ENCODE results near the gene ENOX1.

ENOX1 gene

DNA sequence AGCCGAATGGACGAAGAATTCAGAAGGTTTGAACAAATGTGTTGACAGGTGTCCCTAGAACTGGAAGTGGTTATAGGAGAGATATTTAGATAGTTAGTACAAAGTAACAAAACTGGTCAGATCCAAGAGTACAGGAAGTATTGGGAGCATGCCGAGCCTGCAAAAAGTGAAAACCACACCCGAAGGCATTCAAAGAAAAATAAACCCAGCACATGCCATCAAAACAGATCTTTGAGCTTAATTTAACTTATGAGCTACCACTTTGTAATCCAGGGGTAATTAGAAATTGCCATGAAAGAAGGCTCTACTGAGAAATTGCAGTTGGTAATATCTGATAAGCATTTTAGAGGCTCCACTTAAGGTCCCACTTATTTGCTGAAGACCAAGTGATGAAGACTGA lies 549.2 kb downstream of the ENOX1 start:
- no peak for DNase-seq

DNA sequence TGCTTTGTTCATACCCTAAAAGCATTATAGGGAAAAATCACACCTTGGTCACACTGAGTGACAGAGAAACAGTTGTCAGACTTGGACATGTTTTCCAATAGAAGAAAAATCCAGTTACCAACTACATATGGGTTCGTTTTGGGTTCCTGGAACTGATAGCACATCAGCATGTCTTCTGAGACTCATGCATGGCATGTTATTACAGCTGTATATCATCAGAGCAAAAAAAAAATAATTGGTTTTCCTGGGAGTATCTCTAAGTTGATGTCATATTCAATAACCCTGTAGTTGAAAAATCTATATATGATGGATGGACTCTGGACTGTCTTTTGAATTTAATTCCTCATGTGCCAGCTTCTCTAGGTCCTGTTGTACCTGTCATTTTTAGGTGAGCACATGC lies 551.7 kb downstream of the ENOX1 start:
- DNase-seq: no peak

DNA sequence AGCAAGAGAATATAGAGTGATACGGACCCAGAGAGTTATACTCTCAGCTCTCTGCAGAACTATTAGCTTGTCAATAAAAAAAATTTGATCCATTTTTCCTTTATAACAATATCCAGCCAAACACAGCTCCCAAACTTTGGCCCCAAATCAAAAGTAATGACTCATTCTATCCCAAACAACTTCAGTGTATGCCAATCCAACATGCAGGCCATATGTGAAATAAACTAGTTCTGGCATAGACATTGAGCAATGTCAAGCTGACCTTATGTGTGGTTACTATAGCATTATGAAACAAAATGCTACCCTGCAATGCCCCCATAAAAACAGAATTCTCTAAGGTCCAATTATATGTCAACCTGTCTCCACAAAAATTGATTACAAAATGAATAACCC lies 553.9 kb downstream of the ENOX1 start:
- DNase-seq: no peak

DNA sequence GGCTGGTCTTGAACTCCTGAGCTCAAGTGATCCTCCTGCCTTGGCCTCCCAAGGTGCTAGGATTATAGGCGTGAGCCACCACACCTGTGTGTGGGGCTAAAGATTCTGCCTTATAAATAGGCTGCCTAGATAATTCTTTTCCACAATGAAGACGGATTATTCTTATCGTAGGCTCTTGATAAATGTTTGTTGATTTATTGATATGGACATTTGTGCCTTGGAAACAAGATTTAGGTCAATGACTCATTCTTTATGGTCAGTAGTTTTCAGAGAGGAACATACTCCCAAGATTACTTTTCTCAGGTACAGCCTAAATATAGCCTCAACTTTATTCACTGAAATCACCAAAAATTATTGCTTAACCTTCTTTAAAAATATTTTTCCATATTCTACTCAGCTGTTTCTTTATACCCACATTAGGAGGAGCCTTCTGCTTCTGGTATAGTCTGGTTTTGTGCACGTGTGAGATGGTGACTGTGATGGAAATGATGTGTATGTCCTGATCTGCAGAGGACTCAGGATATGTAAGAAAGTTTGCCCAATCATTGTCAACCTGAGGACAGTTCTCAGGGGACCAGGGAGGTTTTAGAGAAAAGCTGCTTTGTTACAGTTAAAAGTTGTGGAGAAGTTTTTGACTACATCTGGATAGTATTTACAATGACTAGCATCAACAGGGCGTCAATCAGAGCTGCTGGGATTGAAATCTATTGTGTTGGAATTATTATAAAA lies 554.5 kb downstream of the ENOX1 start:
- no peak for DNase-seq

DNA sequence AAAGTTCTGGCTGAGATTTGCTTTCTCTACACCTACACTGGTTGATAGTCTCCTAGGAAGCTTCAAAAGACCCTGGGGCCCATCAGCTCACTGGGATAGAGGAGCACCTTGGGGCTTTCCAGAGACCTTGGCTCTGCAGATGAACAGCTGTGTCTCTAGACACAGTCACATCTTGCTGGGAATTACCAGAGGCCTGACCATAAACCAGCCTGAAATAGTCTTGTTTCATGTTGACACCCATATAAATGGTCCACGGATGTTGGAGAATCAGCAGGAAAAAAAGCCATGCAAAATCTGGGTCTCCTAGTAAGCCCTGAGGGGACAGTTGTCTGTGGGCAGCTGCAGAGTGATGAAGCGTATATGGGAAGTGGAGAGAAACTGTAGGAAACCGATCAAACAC lies 555.8 kb downstream of the ENOX1 start:
- no peak for DNase-seq

DNA sequence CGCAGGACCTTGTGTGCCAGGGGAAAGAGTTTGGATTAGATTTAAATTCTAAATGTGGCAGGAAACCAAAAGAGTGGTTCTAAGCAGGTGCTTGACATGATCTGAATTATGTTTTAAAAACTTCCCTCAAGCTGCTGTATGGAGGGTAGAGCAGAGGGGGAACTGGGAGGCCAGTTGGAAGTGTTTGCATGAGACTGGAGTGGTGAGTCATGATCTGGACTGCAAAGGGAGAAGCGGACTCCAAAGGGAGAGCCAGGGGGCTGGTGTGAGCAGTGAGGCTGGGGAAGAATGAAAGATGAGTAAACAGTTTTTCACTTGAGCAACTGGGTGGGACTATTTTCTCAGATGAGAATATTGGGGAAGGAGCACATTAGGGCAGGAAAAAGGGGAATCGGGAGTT lies 557.3 kb downstream of the ENOX1 start:
- peak in 1 of 2 donors; percentile 27 for DNase-seq

DNA sequence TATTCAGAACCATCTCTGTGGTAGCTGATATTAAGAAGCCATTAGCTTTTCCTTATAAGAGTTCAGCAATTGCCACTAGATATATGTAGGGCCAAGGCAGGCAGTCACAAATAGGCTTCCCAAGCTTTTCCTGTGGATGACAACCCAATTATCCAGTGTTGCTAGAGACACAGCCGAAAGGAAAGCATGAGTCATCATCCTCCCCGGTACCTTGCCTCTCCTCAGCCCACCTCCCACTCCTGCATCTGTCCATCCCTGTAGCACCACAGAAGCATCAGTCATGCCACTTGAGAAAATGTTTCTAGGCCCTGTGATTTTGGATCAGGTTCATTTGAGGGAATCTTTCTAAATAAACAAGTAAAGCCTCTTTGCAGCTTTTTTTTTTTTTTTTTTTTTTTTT lies 559.1 kb downstream of the ENOX1 start:
- no peak for DNase-seq

DNA sequence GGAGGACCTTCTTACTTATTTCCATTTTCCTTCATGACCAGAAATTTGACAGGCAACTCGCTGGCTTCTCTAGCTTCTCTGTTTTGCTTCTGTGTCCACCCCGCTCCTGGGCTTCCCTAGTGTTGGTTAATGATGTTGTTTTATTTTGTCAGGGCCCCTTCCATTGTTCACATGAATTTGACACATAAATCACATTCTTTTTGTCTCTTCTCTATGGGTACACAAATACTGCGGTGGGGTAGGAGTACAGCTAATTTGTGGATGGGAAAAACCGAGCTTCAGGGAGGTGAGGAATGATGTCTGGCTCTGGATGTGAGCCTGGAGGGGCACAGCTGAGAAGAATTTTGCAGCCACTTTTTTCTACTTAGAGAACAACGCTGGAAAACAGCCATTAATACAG lies 563.6 kb downstream of the ENOX1 start:
- no peak for DNase-seq

DNA sequence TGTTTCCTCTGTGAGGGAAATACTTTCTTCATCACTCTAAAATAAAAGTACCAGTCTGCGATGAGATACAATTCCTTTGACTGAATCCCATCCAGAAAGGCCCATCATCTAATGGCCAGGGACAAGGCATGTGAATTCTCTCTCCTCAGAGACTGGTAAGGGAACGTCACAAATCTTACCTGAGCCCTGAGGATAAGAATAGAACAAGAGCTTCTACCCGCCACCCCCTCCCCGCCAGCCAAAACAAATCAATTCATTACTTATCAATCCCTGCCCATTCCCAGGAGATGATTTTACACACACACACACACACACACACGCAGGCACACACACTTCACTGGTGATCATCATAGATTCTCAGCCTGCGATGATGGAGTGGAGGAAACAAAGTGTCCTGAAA lies 564.7 kb downstream of the ENOX1 start:
- DNase-seq: no peak

DNA sequence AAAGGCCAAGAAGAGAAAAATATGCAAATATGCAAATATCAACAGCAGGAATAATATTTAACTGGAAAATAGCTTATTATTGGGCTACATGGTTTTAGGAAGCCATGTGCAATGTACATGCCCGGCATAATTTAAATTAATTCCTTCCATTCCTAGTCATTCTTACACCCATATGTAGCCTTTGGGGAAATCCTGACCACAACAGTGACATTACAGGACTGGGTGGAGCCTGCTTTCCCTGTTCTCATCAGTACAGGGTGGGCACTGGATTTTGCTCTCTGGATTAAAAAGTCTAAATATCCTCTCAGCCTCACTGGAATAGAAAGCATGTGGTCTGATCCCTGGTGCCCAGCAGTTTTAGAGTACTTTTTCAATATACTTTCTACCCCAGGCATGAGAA lies 565.2 kb downstream of the ENOX1 start:
- DNase-seq: no peak

DNA sequence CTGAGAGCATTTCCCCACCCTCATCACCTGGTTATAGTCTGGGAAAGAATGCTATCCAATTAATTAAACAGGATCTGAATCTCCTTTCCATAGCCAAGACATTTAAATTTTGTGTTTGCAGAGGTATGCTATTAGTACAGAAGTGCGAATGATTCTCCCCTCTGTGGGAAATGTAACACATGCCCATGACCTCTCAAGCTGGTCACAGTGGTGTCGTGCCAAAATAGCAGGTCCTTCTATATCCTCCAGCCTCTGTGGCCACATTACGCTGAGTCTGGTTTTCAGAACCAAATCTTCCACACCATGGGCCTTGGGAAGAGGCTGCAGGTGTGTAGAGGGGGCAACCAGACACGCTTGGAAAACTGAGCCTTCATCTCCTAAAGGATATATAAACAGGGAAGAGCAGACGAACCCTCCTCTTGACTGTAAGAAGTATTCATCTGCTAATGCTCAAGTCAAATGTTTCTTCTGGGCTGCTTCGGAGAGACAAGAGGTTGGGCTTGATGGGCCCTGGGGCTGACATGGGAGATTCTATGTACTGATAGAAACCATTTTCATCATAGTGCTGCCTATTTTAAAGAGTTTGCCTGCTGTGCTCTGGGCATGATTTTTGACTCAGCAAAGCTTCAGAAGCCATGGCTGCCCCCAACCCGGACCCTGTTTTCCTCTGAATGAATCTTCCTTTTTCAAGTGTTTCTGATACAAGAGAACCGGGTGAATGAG lies 565.7 kb downstream of the ENOX1 start:
- DNase-seq: no peak

DNA sequence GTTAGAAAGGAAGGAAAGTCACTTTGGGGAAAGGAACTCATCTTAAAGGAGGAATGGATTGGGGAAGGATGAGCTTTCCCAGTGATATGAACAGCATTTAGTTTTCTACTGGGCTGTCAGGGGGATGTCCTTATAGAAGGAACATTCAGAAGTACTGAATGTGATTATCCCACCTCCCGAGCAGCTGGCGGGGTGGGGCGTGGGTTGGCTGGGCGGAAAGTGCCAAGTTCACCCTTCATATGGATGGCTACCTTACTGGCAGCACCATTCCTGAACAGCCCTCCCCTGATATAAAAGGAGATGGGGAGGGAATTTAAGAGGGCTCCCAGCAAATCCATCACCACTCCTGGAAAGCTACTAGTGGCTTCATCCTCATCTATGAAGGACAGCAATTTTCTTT lies 572.6 kb downstream of the ENOX1 start:
- DNase-seq: no peak

DNA sequence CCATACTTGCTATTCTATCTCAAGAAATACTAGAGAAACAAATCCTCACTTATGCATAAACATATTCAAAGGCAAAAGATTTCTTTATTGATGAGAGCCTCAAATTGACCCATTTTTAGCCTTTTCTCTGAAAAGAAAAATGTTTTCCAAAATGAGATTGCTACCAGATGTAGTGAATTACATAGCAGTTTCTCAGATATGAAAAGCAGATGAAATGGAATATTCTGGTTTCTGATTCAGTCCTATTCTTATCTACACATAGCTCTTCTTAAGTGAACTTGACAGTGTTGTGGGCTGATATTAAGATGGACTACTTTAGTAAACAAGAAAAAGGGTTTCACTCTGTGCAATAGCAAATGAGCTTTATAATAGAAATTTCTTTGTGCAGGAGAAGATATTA lies 579.9 kb downstream of the ENOX1 start:
- DNase-seq: no peak

DNA sequence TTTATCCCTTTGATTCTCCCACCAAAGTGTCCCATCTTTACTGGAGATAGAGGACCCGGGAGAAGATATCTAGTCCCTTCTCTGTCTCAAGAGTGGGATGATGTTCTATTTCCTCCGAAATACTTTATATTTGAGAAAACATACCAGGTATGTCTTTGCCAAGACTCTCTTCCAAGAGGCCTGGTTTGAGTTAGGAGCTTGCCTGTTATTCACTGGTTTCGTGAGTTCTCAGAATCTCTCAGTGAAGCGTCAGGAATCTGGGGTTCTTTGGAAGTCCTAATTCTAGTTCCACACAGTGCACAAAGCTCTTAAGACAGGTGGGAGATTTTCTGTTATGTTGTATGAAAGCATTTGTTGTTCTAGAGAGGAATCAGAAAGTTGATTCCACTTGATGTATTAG lies 581.4 kb downstream of the ENOX1 start:
- DNase-seq: no peak

DNA sequence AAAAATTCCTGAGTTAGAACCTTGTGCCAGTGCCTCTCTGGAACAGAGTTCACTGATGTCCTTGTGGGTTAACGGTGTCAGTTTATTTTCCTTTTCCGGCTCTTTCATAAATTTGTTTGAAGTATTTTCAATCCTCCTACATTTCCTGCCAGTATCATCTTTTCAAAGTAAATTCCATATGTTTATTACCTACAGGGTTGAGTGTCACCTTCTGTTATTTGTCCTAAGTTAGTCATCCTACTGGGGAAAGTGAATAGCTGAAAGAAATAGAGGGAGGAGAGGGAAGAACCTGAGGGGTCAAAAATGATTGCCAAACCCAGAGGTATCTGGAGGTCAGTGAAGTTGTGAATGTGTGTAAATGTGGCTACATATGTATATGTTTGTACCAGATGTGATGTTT lies 582.2 kb downstream of the ENOX1 start:
- DNase-seq: no peak

DNA sequence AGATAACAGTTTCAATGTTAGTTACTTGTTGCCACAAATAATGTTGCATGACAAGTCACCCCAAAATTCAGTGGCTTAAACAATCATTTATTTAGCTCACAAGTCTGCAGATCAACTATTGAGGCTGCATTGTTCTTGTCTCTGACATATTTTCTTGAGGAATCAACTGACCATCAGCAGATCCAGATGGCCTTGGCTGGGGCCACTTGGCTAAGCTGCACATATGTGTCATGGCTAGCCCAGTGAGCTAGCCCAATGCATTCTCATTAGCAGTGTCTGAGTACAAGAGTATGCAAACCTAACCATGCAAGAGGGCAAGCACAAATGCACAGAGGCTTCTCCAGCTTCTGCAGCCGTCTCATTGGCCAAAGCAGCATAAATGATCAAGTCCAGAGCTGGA lies 583.0 kb downstream of the ENOX1 start:
- no peak for DNase-seq

DNA sequence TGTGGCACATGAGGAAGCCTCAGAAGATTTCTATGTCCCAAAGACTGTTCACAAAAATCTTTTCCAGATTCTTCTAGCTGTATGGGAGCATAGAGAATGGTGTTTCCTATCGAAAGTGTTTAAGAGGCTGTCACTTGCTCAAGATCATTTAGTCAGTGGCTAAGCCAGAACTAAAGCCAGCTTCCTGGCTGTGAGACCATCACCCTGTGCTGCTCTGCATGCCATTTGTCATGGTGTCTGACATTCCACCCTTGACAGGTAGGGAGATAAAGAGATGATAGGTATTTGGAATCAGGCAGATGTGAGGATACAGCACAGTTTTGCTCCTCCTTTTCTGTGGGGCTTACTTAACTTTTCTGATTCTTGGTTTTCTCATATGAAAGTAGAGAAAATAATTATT lies 586.0 kb downstream of the ENOX1 start:
- DNase-seq: no peak

DNA sequence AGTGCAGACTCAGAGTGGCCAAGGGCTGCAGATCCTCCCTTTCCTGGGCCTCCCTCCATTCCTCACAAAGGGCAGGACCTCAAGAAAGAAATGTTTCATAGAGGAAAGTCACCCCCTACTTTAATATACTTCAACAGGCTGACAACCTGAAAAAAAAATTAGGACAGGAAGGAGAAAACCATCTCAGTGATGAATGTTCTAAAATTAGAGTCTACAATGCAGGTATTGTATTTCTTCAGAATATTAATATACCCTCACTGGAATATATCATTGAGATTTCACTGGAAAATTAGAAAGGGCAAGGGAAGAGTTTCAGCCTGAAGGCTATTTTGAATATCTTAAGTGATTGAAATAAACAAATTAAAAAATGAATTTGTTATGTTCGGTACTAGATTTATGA lies 586.5 kb downstream of the ENOX1 start:
- no peak for DNase-seq

DNA sequence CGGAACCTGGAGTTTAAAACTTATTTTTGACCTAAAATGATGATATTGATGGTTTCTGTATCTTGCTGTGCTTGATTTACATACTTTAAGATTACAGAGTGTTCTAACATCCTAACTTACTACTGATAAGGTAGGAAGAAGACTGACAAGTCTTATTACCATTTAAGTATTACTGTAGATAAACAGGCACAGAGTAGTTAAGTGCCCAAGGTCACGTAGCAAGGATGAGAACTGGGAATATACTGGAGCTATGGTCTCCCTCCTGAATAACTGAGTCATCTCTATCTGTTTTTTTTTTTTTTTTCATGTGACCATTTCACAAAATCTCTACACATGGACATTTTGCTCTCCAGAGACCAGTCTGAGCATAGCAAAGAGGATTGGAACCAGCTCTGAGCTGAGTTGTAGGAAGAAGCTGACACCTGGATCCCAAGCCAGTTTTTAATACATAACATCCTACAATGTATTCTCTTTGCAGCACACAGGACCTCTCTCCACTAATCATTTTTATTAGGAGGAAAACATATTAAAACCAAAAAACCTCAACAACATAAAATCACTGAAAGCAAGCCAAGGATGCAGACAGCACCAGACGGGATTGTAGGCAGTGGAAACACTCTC lies 589.9 kb downstream of the ENOX1 start:
- no peak for DNase-seq

DNA sequence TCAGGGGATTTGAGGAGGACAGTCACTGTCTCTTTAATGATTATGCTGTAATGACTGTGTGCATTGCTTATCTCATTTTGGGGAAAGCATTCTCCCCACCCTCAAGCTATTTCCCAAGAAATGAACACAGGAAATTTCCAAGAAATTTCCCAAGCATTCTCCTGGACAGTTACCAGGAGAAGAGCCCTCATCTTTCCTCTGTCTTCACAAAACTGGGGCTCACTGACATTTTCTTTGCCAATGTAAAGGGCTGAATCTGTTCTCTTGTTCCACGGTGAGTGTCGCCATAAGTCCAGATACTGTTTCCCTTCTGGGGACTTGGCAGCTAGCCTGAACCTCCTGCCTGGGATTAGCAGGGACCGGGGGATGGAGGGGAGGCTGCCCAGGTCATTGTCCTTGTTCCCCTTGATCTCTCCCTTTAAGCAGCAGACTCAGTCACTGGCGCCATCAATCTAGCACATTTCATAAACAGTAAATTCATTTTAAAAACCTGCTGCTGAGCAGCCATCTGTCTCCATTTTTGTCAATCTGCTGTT lies 590.6 kb downstream of the ENOX1 start:
- no peak for DNase-seq

DNA sequence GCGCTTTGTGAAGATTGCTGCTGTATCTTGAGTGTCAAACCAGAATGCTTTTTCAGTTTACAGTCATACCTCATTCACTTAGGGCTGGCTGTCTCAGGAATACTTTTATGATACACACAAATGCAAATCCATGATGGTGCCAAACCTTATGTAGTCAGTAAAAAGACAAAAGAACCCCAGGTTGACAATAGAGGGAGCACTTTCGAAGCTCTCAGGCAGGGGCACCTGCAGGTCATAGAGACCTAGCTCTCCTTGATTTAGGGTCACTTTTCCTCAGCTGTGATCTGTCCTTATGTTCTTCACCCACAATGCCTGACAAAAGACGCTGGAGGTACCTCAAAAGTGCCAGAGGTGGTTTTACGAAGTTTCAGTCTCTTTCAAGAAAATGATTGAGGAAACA lies 591.2 kb downstream of the ENOX1 start:
- DNase-seq: no peak

DNA sequence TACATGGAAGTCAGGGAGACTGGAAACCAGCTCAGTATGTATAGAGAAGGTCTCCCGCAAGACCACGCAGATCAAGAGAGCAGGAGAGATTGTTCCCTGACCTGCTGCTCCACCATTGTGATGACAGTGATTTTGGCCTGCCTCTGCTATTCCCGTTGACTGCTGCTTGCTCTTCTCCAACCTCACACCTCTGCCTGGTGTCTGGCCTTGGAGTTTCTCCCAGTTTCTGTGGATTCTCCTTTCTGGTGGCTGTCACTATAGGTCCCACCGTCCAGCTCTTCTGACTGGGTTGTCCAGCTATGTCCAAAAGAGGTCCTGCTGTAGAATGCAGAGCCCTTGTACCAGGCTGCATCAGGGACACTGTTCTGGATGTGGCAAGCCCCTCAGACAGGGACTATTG lies 591.7 kb downstream of the ENOX1 start:
- no peak for DNase-seq

DNA sequence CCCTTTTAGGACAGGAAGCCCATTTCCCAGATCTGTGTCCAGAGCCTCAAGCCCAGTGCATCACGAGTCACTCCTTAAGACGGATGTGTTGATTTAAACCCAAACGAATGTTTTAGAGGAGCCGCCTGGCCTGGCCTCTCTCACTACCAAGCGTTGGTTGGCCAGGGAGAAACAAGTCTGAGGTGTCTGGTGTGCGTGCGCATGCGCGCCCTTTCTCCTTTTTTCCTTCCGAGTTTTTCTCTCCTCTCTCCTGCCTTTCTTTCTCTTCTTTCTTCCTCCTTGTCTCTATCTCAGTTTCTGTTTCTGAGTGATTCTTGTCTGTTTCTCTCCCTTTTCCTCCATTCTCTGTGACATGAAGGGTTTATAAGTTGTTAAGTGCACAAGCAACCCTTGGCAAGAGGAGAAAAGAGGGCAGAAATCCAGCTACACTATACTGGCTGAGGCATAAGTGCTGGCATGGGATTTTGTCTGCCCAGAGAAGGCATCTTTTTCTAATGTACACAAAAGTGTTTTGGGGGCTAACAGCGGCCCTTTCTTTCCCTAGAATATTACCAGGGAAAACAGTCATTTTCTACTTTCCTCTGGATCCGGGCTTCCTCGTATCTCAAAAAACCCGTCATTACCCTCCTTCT lies 592.9 kb downstream of the ENOX1 start:
- no peak for DNase-seq

DNA sequence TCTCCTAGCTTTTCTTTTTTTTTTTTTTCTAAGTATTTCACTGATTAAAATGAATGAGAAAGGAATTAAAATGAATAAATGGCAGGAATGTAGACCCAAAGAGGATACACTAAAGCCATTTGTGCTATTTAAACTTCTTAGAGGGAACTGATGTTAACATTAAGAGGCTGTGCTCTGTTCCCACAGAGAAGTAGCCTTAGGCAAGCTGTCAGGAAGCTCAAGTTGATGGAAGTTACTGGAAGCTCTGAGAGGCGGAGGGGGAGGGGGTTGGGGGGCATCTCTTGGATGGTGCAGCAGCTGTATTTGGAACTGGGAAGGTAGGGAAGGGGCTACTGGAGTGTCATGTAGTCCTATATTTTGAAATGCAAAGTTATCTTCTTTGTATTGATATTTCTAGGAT lies 595.2 kb downstream of the ENOX1 start:
- no peak for DNase-seq
